ENCODE measurements around the gene THAP3.

GRCh38 chr1:6592865-6593593 lies 31.6 kb upstream of the THAP3 start:
- TF ChIP-seq CTCF (IDR thresholded peaks at IDR 0.05) (no peak), POLR2A (IDR thresholded peaks at IDR 0.05) (no peak)

Data from adrenal gland (tissue), 5 donors.